WI38 (cell line): Measurements from ENCODE around the gene CAMP.

ENCODE experiments used
- H3K4me3 ChIP-seq: 2 replicates; pipeline ENCODE4 v1.5.1; 2011; ENCODE audit warnings: low read depth, mild to moderate bottlenecking, control low read depth, low read length
- CTCF ChIP-seq: IDR thresholded peaks from 2 replicates; pipeline ENCODE4 v1.5.1; 2012; ENCODE audit warnings: low read depth, mild to moderate bottlenecking, control low read depth, low read length

CAMP gene, protein sequence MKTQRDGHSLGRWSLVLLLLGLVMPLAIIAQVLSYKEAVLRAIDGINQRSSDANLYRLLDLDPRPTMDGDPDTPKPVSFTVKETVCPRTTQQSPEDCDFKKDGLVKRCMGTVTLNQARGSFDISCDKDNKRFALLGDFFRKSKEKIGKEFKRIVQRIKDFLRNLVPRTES

DNA sequence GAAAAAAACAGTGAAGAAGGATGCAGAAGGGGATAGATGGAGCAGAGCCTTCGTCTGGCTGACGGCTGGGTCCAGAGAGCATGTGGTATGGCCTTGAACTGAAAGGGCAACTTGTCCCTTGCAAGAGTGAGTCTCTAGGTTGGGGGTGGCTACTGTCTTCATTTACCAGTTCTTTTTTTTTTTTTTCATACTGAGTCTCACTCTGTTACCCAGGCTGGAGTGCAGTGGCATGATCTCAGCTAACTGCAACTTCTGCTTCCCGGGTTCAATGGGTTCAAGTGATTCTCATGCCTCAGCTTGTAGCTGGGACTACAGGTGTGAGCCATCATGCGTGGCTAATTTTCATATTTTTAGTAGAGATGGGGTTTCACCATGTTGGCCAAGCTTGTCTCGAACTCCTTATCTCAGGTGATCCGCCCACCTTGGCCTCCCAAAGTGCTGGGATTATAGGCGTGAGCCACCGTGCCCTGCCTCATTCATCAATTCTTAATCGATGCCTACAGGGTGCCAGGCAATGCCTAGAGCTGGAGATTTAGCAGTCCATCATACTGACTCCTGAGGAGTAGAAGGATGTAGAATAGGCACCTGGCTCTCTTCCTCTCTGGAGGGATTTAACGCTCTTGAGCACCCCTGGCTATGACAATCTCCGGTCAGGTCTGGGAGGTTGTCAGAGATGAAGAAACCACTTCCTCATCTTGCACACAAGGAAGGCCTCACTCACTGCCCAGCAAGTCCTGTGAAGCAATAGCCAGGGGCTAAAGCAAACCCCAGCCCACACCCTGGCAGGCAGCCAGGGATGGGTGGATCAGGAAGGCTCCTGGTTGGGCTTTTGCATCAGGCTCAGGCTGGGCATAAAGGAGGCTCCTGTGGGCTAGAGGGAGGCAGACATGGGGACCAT is at the start of gene CAMP:
Gene CAMP, plus strand, starts transcription at position 880 of the 898 bp plus-strand sequence. Its CDS starts 17 bp downstream, at position 897.
- no peak within 1 kb of the TSS for H3K4me3 ChIP-seq
- TF ChIP-seq CTCF, result no peak

DNA sequence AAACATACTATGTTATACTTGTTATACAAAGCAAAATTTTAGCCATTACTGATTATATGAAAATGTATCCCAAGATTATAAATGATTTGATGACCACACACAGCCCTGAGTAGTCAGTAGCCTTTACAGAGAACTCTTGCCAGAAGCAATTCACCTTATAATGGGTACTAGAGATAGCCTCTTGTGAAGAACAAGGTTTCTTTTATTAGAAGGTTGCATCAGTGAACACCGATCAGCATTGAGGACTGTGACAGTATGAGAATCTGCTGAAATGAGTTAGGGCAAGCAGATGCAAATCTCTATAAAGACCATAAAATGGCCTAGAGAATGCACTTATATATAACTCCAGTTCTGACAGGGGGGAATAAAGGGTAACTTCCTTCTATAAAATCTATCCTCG is 45.2 kb upstream of the CAMP start:
- no peak overlapping the region for H3K4me3 ChIP-seq
- no peak for TF ChIP-seq CTCF

- H3K4me3 ChIP-seq, result no peak overlapping the region
- TF ChIP-seq CTCF, result no peak
Measured at GRCh38 chr3:48180021-48180420, 43.3 kb upstream of the CAMP start.

DNA sequence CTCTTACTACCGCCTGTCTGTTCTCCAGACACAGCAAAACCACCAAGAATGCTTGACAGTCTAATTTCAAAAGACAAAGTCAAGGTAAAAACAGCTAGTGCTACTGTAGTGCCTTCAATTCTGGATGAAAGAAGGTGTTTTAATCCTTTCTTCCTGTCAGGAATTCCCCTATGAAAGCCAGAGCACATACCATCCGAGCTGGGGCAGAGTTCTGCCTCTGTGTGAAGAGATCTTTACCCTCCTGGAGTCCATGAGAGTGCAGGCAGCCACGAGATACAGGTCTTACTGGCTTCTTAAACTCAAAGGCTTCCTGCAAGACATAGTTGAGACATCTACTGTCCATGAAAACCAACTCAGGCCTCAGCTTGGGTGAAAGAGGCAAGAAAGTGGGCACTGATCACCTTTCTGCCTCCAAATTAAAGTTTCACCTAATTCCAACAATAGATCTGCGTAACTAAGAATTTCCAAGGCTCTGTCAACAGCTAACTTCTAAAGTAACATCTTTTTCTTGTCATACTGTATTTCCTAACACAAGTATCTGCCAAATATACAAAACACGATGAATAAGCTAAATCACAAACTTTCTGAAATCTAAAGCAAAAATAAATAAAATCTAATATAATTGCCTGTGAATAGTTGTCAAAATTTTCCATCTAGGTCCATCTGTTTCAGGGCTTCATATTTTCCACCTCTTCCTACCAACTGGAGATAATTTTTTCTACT is 42.6 kb upstream of the CAMP start:
- H3K4me3 ChIP-seq, result no peak overlapping the region
- TF ChIP-seq CTCF, result no peak

- no peak for TF ChIP-seq CTCF
- H3K4me3 ChIP-seq, result no peak overlapping the region
Measured at GRCh38 chr3:48184299-48184698, 39.0 kb upstream of the CAMP start.

DNA sequence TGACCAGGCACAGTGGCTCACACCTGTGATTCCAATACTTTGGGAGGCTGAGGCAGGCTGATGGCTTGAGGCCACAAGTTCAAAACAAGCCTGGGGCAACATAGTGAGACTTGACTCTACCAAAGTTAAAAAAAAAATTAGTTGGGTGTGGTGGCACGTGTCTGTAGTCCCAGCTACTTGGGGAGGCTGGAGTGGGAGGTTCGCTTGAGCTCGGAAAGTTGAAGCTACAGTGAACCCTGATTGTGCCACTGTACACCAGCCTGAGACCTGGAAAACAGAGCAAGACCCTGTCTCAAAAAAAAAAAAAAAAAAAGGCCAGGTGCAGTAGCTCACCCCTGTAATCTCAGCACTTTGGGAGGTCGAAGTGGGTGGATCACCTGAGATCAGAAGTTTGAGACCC is 38.2 kb upstream of the CAMP start:
- H3K4me3 ChIP-seq, result no peak overlapping the region

More for the DNA sequence above, 38.2 kb upstream of the CAMP start:
- no peak for TF ChIP-seq CTCF
